ENCODE measurements around the gene NEK7. TPM values are rescaled to one million over a fixed set of nuclear protein-coding genes. Genes with fewer than 3 reads are reported as not detected.
"Not testable (repeated sequence)": the region's sequence is repeated elsewhere in the genome, so short reads cannot be mapped to it uniquely, and the experiment has no call there.

The NEK7 gene
- polyA plus RNA-seq, 5 donors, result 53.9 to 93.2 (median 72.8) TPM

DNA sequence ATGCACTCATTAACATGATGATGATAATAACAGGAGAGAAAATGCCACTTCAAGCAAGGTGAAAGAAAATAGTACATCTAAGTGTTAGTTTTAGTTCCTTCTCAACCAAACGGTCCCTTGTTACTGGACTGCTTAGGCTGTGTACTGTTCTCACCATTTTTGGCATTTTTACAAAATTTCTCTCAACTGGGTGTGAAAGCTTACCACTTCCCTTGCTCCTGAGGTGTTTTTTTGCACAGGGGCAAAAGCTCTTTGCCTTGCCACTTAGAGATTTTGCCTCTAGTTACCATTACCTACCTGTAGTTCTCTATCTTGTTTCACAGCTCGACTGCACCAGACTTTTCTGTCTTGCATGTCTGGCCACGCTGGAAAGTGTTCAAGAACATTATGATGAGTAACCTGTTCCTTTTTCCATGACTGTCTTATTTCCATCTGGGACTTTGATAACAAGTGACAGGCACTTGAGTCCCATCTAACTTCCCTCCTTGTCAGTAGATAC lies 10.7 kb downstream of the NEK7 start:
- DNase-seq, result no peak

DNA sequence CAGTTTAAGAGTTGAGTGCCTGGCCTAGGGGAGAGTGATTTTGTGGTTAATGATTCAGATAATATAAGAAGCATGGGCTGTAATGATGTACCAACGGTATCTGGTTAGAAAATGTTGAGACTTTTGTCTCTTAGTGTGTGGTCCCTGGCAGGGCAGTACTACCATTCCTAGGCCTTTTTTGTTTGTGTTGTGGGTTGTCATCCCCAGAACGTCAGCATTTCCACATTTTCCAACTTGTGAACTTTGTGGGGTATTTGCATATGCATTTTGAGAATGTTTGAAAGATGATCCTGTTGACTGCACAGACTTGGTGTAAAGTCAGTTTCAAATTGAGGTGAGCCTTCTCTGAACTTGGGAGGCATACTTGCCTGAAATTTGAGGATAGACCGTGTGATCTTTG lies 11.4 kb downstream of the NEK7 start:
- DNase-seq, result no peak

DNA sequence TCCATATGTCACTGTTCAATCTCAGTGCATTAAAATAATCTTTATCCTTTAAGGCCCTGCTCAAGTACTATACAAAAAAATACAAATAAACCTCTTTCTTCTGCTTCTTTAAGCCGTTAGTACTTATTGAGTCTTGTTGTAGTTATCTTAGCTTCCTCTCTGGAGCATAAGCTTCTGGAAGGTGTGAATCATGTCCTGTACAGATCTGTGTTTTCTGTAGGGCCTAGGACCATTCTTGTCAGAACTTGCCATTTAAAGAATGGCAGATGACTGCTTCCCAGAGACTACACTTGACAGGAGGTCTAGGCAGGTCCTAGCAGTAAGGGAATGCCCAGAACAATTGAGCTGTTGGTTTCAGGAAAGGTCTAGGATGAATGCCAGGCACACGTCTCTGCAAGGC lies 12.9 kb downstream of the NEK7 start:
- DNase-seq, result no peak

DNA sequence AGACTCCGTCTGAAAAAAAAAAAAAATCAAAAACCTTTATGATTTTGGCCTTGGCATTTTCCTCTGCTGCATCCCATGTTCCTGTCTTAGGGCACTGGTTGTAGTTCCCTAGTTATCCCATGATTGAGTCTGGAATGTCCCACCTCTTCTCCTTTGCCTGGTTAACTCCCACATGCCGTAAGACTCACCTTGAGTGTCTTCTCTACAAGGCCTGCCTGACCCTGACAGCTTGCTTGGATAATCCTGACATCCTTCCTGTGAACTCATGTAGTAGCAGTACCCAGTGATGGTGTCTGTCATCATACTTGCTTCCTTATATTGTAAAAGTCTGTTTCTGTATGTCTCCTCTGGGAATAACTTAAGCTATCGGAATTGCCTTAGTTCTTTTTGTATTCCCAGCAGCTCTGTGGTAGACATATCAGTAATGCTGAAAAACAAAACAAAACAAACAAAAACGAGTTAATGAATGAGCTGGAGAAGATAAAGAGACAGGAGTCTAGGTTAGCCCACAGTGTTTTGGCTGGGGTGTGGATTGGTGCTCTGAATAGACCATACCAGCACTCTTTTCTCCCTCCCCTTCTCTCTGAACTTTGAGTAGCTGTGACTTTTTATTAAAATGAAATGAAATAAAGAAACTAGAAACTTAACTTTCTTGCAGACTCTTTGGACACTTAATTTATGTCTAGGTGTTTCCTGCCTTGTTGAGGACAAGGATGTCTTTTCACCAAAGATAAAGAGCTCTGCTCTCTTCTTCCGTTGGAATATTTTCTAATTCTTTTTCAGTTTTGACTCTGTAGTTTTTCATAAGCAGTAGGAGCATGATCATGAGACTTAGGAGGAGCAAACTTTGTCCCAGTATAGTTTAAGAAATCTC lies 15.1 kb downstream of the NEK7 start:
- no peak for DNase-seq

DNA sequence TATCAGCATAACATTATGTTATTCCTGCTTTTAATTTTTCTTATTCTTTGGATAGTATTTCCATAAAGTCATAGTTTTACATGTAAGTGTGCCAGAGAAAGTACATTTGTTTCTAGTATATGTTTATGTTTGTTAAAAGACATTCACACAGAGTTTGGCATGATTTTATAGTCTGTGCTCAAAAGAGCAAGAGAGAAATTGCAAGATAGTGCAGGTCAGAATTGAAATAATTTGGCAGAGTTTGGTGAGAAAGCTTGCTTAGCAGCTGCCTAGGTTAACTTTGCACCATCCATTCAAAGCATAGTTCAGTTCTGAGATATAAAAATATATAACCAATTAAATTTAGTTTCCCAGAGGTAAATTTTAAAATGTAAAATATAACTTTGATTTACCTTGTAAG lies 17.0 kb downstream of the NEK7 start:
- DNase-seq, result no peak

DNA sequence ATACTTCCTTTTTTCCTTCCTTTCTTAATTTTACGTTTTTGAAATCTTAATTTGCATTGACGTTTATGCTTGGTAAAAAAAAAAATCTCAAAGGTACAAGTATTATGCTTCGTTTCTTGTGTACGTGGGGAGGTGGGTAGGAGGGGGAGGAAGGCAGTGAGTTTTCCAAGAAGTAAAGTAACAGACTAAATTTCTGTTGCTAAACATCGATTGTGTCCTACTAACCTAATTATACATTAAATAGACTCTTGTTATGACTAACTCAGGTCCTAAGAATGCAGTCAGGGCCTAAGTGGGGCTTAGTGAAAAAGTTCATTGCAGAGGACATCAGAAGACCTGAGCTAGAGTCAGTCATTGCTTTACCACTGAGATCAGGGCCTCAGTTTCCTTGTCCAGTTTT lies 17.5 kb downstream of the NEK7 start:
- DNase-seq, result no peak

DNA sequence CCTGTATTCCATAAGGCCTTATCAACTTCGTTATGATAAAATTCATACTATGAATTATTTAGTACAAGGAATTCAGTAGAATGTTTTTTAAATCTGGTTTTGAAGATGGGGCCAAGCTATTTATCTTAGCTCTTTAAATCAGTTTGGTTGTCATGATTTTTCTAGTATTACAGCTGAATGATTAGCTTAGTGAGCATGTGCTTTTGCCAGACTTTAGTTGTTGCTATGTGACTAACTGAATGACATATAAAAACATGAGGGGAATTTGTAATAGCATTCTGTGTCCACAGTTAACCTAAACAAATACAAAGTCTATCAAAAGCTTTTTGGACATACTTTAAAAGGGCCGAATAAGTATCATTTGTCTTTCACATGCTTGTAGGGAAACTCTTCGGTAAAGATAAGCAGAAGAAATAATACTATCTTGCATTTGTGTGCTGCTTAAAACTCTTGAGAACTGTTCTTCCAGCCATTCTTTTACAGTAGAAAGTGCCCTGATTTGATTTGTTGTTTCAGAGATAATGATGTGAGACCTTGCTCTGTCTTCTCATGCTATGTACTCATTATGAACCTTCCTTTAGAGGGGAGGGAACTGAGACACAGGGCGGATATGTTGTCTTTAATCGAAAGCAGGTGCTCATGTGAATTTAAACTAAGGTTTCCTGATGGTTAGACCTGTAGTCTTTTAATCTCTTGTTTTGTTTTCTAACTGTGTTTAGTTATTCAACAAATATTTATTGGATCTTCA lies 18.8 kb downstream of the NEK7 start:
- DNase-seq, result peak in 1 of 2 donors; percentile 45

DNA sequence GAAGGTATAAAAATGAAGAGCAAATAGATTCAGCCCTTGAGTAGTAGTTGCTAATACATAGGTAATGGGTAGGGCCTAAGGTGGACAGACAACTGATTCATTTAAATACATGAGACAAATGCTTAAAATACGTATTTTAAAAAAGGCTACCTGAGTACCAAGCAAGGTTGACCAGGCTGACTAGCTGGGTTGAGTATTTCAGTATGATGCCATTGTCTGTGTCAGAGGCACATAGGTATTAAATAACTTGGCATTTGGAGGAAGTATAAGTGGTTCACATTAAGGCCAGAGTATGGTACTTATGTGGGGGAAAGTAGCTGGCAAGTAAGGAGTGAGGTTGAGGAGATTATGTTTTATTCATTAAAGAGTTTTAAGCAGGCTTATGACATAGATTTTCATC lies 19.4 kb downstream of the NEK7 start:
- DNase-seq, result no peak

DNA sequence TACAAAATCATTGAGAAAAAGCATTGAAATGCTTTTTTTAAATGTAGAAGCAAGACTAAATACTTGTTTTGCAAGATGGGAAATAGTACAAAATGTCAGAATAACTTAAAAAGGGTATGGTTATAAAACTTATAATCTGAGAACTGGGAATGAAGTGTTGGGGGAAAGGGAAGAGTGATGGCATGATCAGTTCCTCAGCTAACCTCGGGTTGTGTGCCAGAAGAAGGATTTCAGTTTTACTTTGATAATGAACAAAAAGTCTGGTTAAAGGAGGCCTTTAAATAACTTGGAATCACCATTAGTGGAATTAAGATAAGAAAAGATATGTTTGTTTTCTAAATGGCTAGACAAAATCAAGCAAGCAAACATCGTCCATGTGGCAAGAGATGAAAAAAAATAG lies 20.7 kb downstream of the NEK7 start:
- DNase-seq, result peak in 1 of 2 donors; percentile 57

DNA sequence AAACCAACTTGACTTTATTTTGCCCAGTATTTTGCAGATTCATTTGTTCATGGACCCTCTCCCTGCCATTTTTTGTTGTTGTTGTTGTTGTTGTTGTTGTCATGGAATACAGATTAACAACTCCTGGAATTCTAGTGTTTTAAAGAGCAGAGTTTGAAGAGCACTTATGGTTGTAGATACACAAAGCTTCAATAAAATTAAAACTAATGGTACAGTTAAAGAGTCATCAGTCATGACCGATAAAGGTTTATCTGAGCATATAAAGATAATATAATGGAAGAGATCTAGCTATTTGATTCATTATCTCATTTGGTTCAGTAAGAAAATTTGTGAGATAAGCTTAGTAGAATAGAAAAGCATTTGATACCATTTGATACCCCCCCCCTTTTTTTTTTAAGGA lies 21.8 kb downstream of the NEK7 start:
- no peak for DNase-seq

DNA sequence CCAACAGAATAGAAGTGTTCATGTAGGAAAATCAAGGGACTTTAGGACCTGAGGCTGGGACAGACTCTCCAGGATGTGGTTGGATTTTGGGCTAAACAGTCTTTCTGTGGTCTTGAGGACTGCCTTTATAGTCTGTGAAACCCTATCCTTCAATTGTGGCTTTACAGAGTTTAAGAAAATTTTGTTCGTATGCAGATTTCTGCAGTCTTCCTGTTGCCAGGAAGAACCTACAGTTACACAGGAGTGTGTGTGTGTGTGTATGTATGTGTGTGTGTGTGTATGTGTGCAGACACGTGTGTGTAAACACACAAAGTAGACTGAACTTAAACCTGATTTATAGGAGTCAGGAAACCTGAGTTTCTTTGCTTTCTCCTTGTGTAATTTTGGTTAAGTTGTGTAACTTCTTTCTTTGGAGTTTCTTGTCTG lies 22.8 kb downstream of the NEK7 start:
- DNase-seq, result no peak

DNA sequence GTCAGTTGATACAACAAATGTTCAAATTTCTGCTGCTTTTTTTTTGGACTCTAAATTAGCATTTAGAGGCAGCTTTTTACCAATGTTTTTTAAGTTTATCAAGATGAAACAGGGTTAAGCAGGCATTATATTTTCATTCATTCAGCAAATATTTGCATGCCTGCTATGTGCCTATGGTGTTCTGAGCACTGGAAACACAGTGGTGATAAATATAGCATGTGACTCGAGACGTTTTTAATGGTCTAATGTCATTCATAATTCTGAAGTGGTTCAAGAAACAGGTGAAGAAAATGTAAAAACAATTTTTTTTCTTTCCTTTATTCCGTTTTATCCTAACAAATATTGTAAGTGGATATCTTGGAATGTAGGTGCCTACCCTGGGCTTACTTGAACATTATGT lies 26.8 kb downstream of the NEK7 start:
- no peak for DNase-seq

DNA sequence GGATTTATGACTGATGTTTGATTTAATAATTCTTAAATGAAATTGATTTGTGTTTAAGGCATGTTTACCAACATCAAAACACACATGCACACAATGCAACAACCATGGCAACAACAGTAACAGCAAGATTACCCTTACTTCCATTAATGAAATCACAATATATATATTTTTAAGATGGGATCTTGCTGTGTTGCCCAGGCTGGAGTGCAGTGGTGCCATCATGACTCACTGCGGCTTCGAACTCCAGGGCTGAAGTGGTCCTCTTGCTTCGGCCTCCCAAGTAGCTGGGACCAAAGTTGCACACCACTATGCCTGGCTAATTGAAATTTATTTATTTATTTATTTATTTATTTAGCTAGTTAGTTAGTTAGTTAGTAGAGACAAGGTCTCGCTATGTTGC lies 27.7 kb downstream of the NEK7 start:
- no peak for DNase-seq

DNA sequence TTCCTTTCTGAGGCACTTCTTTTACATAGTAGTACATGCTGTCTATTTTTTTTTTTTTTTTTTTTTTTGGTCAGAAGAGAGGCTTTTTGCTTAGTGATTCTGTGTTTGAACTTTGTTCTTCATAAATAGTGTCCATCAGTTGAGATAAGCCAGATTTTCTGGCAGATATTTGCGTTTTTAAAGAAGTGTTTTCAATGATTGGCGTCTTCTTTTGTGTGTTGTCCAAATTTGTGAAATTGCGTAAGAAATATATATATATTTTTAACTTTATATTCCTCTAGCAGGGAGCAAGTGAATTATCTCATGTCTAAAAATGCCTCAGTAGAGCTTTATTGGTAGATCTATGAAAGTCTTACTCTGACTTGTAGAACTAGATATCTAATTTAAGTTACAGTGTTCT lies 28.3 kb downstream of the NEK7 start:
- peak; percentile 62 to 79 for DNase-seq

DNA sequence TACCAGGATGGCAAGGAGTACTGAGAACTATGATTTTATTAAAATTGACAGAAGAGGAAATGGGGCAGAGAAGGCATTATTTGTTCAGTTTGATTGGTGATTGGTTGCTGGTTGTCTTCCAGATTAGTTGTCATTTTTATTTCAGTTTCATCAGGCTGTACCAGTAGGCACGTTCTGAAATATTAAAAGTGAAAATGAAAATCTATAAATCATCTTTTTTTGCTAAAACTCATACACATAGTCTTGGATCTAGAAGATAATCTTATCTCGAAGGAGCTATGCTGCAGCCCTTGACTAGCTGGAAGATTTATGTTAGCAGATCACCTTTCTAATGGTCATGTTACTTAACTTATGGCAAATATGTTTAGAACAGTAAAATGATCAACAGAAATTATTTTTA lies 29.0 kb downstream of the NEK7 start:
- no peak for DNase-seq

DNA sequence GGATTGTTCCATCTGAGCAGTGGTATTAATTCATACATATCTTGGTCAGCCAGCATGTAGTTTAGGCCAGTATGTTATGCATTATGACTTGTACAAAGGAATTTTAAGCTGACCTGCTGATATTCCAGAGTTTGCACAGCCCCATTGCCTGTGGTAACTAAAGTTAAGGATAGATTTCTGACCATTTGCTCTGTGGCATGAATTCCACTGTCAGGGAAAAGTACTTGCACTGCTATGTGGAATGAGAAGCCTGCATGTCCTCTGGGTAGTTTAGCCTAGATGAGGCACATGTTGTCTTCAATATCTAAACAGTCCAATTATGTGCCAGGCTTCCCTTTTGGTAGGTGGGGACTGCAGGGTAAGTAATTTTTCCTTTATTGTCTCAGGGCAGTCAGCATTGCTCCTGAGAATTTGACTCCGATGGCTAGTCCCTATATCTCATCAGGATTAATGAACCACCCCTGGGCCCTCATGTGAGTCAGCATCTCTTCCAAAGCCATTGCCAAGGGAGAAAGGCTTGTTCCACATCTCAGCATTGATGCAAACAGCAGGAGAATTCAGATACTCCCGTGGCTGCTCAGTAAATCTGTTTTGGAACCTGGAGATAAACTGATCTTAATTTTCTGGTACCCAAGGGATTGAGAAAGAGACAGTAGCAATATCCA lies 30.2 kb downstream of the NEK7 start:
- no peak for DNase-seq

DNA sequence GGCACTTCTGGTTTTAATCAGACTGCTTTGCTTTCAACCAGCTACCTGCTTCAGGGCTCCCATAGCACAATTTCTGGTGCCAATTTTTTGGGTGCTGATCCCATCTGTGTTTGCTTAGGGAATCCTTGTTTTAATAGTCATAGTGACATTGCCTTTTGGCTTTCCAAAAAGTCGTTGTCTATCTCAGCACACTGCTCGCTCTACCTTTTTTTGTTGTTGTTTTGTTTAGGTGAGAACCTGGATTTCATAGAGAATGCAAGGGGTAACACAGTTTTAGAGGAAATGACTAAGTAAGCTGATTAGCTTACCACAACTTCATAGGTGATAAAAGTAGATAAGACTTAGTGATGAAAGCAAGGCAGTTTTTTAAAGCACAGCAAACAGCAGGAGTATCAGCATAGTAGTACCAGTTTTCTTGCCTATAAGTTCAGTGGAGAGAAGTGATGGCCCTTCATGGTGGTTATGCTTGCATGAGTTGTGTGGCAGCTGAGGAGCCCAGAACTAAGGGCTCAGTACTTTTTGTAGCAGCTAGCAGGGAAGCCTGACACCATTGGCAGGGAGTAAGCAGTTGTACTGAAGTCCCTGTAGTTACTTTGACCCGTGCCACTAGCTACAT lies 31.3 kb downstream of the NEK7 start:
- DNase-seq, result no peak

DNA sequence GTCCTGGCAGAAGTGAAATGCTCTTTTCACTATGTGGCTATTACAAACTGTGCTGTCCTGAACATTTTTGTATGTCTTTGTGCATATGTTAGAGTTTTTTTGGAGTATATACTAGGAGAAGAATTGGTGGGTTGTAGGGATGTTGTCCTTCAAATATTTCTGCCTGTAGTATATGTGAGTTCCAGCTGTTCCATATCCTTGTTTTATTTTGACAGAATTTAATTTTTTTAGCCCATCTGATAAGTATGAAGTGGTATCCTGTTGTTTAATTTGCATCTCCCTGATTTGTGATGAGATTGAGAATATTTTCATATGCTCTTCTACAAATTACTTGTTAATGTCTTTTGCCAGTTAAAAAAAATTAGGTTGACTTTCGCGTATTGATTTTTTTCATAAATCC lies 34.3 kb downstream of the NEK7 start:
- DNase-seq, result peak; percentile 60 to 67

DNA sequence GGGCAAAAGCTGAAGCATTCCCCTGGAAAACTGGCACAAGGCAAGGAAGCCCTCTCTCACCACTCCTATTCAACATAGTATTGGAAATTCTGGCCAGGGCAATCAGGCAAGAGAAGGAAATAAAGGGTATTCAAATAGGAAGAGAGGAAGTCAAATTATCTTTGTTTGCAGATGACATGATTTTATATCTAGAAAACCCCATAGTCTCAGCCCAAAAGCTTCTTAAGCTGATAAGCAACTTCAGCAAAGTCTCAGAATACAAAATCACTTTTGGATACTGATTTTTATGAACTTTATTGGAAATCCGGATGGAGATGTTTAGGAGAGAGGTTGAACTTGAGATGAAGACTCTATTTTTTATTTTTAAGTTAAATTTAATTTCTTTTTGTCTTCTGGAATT lies 37.1 kb downstream of the NEK7 start:
- not testable (repeated sequence) for DNase-seq

DNA sequence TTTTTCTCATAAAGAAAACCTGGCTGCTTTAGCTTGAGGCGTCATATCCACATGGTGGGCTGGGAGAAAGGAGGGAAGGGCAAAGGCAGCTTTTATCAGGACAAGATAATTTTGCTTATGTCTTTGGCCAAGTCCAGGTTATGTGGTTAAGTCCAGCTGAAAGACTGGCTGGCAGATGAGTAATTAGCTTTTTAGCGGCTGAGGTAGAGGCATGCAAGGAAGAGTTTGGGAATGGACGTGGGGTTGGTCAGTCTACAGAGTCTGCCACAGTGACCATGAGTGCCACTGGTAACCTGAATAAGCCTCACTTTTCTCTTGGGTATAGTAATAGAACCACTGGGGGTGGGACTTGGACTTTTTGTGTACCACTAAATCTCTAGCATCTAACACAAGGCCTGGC lies 39.8 kb downstream of the NEK7 start:
- no peak for DNase-seq

DNA sequence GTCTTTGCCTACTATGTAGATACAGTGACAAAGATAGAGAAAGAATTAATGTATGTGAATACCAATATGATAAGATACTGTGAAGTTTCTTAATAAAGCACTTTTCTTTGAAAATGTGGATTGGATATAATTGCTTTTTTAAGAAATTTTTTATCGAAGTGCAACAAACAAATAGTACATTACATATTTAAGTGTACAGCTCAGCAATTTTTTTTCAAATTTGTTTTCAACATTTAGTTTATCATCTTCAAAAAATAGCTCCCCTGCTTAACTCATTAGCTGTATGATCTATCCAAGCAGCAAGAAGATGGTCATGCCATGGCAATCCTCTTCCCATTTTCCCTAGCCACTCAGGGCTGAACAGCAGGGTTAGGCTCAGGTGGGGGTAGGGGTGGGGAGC lies 40.5 kb downstream of the NEK7 start:
- no peak for DNase-seq

DNA sequence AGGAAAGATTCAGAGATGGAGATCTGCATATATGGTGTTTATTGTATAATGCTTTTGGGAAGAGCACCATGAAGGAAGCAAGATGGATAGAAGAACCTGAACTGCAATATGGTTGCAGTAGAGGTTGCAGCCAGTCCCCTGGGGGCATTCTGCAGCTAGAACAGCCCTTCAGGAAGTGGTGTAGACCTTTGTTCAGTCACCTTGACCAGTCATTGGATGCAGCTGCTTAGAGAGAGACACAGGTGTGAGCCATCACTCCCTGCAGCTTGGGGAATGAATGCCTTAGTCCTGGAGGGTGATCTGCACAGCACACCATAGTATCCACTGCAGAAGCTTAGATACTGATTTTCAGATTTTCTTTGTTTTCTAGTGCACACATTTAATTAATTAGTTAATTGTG lies 42.3 kb downstream of the NEK7 start:
- no peak for DNase-seq

Data from right lung (tissue), 5 donors.